SK-N-MC (cell line): ENCODE data around the gene DHRS1.

Source experiments
- EZH2 ChIP-seq: fragments of 200-600 bp; sonication (generic); IDR thresholded peaks from one replicate; pipeline ENCODE4 v1.6.1; 2017; ENCODE audit warnings: antibody characterized with exemption
- POLR2AphosphoS5 ChIP-seq: IDR thresholded peaks from 2 replicates; pipeline ENCODE4 v1.6.1; 2012; ENCODE audit warnings: mild to moderate bottlenecking, low read depth, low read length, borderline replicate concordance

GRCh38 chr14:24282736-24283135 is 16.8 kb downstream of the DHRS1 start:
- TF ChIP-seq EZH2: no peak
- TF ChIP-seq POLR2AphosphoS5: no peak
